ENCODE results near the gene DENND1B. TPM values are rescaled to one million over a fixed set of nuclear protein-coding genes. Genes with fewer than 3 reads are reported as not detected.
"Not testable (repeated sequence)": the region's sequence is repeated elsewhere in the genome, so short reads cannot be mapped to it uniquely, and the experiment has no call there.

The DENND1B gene
- total and polyA plus RNA-seq, 2 experiments from 2014 or later: 9.2 to 21.3 TPM

DNA sequence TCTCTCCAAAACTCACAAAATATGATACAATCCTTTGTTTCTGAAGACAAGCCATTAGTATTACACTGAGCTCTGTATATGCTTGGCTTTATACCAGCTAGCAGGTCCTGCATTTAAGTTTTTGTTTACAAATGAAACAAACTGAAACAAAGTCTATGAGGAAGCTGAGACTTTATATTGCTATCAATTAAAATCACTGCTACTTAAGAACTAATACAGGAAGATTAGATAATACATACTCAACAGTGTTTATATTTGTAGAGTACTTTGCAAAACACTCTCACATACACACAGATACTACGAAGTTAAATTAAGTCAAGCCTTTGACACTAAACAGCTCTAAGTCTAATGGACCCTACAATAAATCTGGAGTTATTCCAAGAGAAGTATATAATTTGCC, 259.9 kb downstream of the DENND1B start:
- no peaks in the 10 kb centered on the region for H3K27me3 ChIP-seq (replicated peaks; ENCODE audit: insufficient read depth)
- no peaks in the 10 kb centered on the region for H3F3A ChIP-seq (ENCODE audit: insufficient read depth)
- no peak overlapping the region for H3K4me2 ChIP-seq (ENCODE audit: unreplicated experiment)
- H2AFZ ChIP-seq: no peak overlapping the region
- no peaks in the 10 kb centered on the region for H3K9me3 ChIP-seq (ENCODE audit: low read depth)
- no peaks in the 10 kb centered on the region for H3K9me2 ChIP-seq (ENCODE audit: insufficient read depth)
- H4K20me1 ChIP-seq (ENCODE audit: insufficient read depth): no peaks in the 10 kb centered on the region
- in situ Hi-C loops (cut with MboI): loop anchor here (25.0 kb wide), 1 partner anchor 1172 kb away; no protein-coding TSS in a partner anchor
- 94 to 96% methylated on average over 1 of the region's 1 CpG for WGBS, 2 experiments (ENCODE audit: low coverage in 1 of 2, low lambda C conversion rate in 2 of 2, missing lambda C conversion rate in 2 of 2)
- H3K36me3 ChIP-seq (ENCODE audit: low read depth): peaks cover 7% of the 10 kb centered on the region; the same call in 1 of the 2 replicates
- H3K4me3 ChIP-seq: no peak overlapping the region
- TF ChIP-seq EZH2phosphoT487 (IDR thresholded peaks at IDR 0.05; ENCODE audit: insufficient read depth, low read depth): no peak
- no peak for TF ChIP-seq EZH2 (IDR thresholded peaks at IDR 0.05; ENCODE audit: insufficient read depth, poor library complexity, severe bottlenecking)
- no peak overlapping the region for H3K9ac ChIP-seq
- no peaks in the 10 kb centered on the region for H3K79me2 ChIP-seq (ENCODE audit: insufficient read depth)
- no peak overlapping the region for H3K27ac ChIP-seq
- H3K4me1 ChIP-seq (ENCODE audit: insufficient read depth): no peaks in the 10 kb centered on the region
- no peak for DNase-seq

DNA sequence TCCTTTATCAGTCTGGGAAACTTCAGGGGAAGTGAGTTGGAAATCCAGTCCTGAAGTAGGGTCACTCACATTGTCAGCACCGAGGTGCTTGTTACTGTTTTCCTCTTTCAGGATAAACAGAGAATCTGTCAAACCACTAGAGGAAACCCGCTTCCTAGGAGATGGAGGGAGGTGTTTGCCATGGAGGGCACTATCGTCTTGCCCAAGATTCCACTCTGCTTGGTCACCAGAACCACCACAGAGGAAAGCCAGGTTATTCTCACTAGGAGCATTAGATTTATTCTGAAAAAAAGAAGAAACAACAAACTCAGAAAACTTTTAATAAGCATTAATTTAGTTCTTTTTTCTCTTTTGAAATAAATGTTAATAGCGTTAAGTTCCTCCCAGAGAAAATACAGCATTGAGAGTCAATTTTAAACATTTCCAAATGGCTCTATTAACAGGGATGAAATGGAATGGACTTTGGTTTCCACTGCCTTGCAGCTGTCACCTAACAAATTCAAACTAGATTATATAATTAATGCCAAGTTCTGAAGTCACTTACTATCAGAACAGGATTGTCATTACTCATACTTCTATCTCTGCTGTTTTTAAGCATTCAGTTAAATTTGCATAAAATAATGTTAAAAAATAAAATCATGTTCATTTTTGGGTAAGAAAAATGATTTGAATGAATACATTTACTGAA, 264.4 kb downstream of the DENND1B start:
- Histone ChIP-seq H3F3A (ENCODE audit: insufficient read depth) (no peaks in the 10 kb centered on the region), H4K20me1 (ENCODE audit: insufficient read depth) (no peaks in the 10 kb centered on the region), H3K9me2 (ENCODE audit: insufficient read depth) (no peaks in the 10 kb centered on the region), H3K4me3 (no peak overlapping the region), H3K27me3 (replicated peaks; ENCODE audit: insufficient read depth) (no peaks in the 10 kb centered on the region), H2AFZ (no peak overlapping the region), H3K9ac (no peak overlapping the region), H3K79me2 (ENCODE audit: insufficient read depth) (no peaks in the 10 kb centered on the region), H3K36me3 (ENCODE audit: low read depth) (peaks cover 10% of the 10 kb centered on the region; the same call in 1 of the 2 replicates), H3K27ac (no peak overlapping the region), H3K4me2 (ENCODE audit: unreplicated experiment) (no peak overlapping the region), H3K4me1 (ENCODE audit: insufficient read depth) (no peaks in the 10 kb centered on the region), H3K9me3 (ENCODE audit: low read depth) (no peaks in the 10 kb centered on the region)
- no peak for DNase-seq
- in situ Hi-C loops (cut with MboI): loop anchor here (25.0 kb wide), 1 partner anchor 1176 kb away; no protein-coding TSS in a partner anchor
- TF ChIP-seq EZH2phosphoT487 (IDR thresholded peaks at IDR 0.05; ENCODE audit: insufficient read depth, low read depth) (no peak), EZH2 (IDR thresholded peaks at IDR 0.05; ENCODE audit: insufficient read depth, poor library complexity, severe bottlenecking) (no peak)
- WGBS, 2 experiments (ENCODE audit: low coverage in 1 of 2, low lambda C conversion rate in 2 of 2, missing lambda C conversion rate in 2 of 2): 68% methylated on average over 4 of the region's 4 CpGs

DNA sequence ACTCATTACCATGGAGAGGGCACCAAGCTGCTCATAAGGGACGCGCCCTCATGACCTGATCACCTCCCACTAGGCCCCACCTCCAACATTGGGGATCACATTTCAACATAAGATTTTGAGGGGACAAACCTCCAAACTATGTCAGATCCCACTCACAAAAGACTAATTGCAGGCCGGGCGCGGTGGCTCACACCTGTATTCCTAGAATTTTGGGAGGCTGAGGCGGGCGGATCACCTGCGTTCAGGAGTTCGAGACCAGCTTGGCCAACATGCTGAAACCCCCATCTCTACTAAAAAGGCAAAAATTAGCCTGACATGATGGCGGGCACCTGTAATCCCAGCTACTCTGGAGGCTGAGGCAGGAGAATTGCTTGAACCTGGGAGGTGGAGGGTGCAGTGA, 278.6 kb downstream of the DENND1B start:
- H3K27ac ChIP-seq: no peak overlapping the region
- H3F3A ChIP-seq (ENCODE audit: insufficient read depth): no peaks in the 10 kb centered on the region
- DNase-seq: no peak
- H3K4me1 ChIP-seq (ENCODE audit: insufficient read depth): no peaks in the 10 kb centered on the region
- in situ Hi-C loops (cut with MboI): no loop called here
- no peak overlapping the region for H3K9ac ChIP-seq
- H4K20me1 ChIP-seq (ENCODE audit: insufficient read depth): no peaks in the 10 kb centered on the region
- no peak overlapping the region for H3K4me2 ChIP-seq (ENCODE audit: unreplicated experiment)
- no peaks in the 10 kb centered on the region for H3K9me3 ChIP-seq (ENCODE audit: low read depth)
- WGBS, 2 experiments (ENCODE audit: low coverage in 1 of 2, low lambda C conversion rate in 2 of 2, missing lambda C conversion rate in 2 of 2): 67 to 78% methylated on average over 9 to 10 of the region's 10 CpGs
- H3K9me2 ChIP-seq (ENCODE audit: insufficient read depth): no peaks in the 10 kb centered on the region
- no peaks in the 10 kb centered on the region for H3K79me2 ChIP-seq (ENCODE audit: insufficient read depth)
- H3K4me3 ChIP-seq: no peak overlapping the region
- TF ChIP-seq EZH2 (IDR thresholded peaks at IDR 0.05; ENCODE audit: insufficient read depth, poor library complexity, severe bottlenecking): no peak
- no peak for TF ChIP-seq EZH2phosphoT487 (IDR thresholded peaks at IDR 0.05; ENCODE audit: insufficient read depth, low read depth)
- H2AFZ ChIP-seq: no peak overlapping the region
- H3K27me3 ChIP-seq (replicated peaks; ENCODE audit: insufficient read depth): no peaks in the 10 kb centered on the region
- H3K36me3 ChIP-seq (ENCODE audit: low read depth): no peaks in the 10 kb centered on the region

DNA sequence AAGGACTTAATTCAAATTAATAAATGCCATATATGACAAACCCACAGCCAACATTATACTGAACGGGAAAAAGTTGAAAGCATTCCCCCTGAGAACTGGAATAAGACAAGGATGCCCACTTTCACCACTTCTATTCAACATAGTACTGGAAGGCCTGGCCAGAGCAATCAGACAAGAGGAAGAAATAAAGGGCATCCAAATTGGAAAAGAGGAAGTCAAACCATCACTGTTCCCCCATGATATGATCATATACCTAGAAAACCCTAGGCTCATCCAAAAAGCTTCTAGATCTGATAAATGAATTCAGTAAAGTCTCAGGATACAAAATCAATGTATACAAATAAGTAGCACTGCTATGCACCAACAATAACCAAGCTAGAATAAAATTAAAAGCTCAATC, 283.8 kb downstream of the DENND1B start:
- H3K79me2 ChIP-seq (ENCODE audit: insufficient read depth); H3K27me3 ChIP-seq (replicated peaks; ENCODE audit: insufficient read depth); H2AFZ ChIP-seq; DNase-seq; H3K9ac ChIP-seq; H3K27ac ChIP-seq; H3F3A ChIP-seq (ENCODE audit: insufficient read depth); H3K4me1 ChIP-seq (ENCODE audit: insufficient read depth); H3K9me2 ChIP-seq (ENCODE audit: insufficient read depth); H4K20me1 ChIP-seq (ENCODE audit: insufficient read depth); H3K9me3 ChIP-seq (ENCODE audit: low read depth); in situ Hi-C loops (cut with MboI); H3K36me3 ChIP-seq (ENCODE audit: low read depth); H3K4me3 ChIP-seq; H3K4me2 ChIP-seq (ENCODE audit: unreplicated experiment): not testable (repeated sequence)
- 24 to 70% methylated on average over 1 of the region's 1 CpG for WGBS, 2 experiments (ENCODE audit: low coverage in 1 of 2, low lambda C conversion rate in 2 of 2, missing lambda C conversion rate in 2 of 2)
